NCI-H1694 (cell line): ENCODE results near the gene SEZ6L.
A peak's percentile ranks its signal among the peaks of the same experiment; 100 is the strongest.
"Not testable (repeated sequence)": the region's sequence is repeated elsewhere in the genome, so short reads cannot be mapped to it uniquely, and the experiment has no call there.

Source experiments
- DNase-seq: peaks from one replicate; lab custom pipeline; 2025; lab: John Stamatoyannopoulos, UW

The SEZ6L gene

GRCh38 chr22:26383968-26384556 is 214.8 kb downstream of the SEZ6L start:
- DNase-seq = no peak

DNA sequence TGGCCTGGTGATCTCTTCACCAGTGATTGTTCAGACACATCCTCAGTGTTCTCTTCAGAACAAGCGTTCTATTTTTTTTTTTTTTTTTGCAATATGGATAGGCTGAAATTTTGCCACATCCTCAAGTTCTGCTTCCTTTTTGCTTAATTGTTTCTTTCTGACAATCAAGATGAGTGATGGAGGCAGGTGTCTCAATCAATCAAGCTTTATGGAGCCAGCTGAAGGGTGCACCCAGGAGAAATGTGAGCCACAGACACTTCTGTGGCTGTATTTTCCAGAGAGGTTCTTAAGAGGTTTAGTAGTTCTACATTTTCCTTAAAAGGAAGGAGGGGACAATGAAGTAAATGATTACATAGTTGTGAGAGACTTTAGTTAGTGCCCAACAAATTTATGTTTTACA is 215.9 kb downstream of the SEZ6L start:
- no peak for DNase-seq

- DNase-seq = no peak
Measured at GRCh38 chr22:26389125-26389524, 219.9 kb downstream of the SEZ6L start.

DNA sequence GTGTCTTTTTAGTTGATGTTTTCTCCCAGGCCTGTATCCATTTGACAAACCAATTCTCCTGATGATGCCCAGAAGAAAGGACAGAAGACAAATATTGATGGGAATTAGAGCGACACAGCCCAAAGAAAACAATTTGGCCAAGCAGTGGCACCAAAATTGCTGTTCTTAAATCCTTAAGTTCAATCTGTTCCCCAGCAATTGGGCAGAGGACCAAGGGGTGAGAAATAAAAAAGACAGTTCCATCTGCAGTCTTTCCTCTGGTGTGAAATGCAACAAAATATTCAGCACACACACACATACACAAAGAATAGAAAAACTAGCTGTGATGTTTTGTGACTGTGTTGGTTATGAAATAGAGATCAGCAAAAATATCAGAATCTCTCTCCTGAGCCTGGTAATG is 221.8 kb downstream of the SEZ6L start:
- DNase-seq = no peak

- no peak for DNase-seq
Measured at GRCh38 chr22:26391623-26392022, 222.4 kb downstream of the SEZ6L start.

GRCh38 chr22:26393929-26394328 is 224.7 kb downstream of the SEZ6L start:
- no peak for DNase-seq

- DNase-seq = no peak
Measured at GRCh38 chr22:26394777-26395176, 225.5 kb downstream of the SEZ6L start.

DNA sequence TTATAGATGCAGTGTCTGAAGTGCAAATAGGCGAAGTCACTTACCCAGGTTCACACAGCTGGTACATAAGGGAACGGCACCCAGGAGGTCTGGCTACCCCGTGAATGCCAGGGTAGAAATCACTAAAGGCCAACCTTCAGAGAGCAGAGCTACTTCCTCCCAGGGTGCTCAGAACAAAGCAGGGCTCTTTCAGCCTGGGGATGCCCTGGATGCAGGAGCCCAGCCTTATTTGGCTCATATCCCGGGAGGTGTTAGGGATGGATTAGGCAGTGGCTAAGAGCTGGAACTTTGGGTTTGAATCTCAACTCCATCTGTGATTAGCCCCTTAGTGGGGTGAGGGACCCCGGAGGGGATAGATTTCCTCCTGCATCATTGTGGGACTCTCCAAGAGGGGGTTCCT is 226.7 kb downstream of the SEZ6L start:
- DNase-seq = no peak

DNA sequence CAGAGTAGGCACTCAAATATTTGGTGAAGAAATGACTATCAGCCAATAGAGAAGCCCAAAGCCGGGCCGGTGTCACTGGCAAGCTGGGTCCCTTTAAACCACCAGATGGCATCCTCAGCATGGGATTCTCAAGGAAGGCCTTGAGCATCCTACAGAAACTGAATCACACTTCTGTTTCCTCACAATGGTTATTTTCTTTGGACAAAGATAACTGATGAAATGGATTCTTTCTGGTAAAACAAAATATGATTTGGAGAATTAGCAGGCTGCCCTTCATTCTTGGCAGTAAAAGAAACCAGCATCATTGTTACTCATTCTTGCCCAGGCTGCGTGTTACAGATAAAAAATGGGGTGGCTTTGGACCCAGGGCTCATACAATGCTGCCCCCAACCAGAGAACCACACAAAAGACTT is 229.5 kb downstream of the SEZ6L start:
- DNase-seq = peak; percentile 49

DNA sequence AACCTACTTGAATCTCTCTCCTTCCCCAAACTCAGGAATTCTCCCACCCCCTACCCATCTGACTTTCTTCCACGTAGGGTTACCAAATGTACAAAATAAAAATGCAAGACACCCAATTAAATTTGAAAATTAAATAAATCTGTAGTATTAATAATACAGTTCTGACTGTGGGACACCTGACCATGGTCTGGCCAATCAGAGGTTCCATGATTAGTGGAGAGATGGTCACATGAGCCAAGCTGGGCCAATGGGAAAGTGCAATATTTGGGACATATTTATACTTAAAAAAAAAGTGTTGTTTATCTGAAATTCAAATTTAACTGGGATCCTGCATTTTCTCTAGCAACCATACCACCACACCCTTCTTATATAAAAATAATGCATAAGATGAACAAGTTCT is 230.0 kb downstream of the SEZ6L start:
- no peak for DNase-seq

- no peak for DNase-seq
Measured at GRCh38 chr22:26401726-26402125, 232.5 kb downstream of the SEZ6L start.

DNA sequence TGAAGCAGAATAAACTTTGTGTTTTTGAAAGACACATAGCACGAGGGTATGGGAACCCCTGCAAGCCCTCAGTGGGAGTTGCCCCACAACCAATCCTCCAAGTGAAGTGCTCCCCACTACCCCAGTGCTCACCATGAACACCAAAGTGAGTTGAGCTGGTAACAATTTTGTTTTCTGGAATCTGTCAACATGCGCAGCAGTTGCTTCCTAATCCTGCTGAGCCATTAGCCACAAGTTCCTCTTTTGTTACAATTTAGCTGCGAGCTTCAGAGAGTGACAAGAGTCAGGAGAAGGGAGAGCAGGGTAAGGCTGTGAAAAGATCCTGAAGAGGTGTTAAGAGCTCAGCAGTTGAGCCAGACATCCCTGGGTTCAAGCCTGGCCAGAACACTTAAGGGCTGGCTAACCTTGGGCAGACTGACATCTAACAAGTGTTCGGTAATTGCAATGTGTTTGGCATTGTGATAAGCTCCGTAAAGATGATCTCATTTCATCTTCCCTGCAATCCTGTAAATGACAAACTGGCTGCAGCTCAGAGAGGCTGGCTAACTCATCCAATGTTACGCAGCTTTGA is 235.7 kb downstream of the SEZ6L start:
- no peak for DNase-seq

GRCh38 chr22:26406118-26406517 is 236.9 kb downstream of the SEZ6L start:
- DNase-seq = no peak

DNA sequence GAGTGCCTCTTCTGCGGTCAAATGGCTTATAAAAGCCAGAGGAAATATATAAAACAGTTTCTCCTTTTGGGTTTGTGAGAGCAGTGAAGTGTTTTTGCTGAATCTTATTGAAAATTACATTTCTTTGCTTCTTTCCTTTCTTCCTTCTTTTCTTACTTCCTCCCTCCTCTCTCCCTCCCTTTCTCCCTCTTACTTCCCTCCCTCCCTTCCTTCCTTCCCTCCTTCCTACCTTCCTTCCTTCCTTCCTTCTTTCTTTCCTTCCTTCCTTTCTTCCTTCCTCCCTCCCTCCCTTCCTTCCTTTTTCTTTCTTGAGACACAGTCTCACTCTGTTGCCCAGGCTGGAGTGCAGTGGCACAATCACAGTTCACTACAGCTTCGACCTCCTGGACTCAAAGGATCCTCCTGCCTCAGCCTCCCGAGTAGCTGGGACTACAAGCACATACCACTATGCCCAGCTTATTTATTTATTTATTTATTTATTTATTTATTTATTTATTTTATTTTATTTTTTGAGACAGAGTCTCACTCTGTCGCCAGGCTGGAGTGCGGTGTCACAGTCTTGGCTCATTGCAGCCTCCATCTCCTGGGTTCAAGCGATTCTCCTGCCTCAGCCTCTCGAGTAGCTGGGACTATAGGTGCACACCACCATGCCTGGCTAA is 239.4 kb downstream of the SEZ6L start:
- DNase-seq = not testable (repeated sequence)

DNA sequence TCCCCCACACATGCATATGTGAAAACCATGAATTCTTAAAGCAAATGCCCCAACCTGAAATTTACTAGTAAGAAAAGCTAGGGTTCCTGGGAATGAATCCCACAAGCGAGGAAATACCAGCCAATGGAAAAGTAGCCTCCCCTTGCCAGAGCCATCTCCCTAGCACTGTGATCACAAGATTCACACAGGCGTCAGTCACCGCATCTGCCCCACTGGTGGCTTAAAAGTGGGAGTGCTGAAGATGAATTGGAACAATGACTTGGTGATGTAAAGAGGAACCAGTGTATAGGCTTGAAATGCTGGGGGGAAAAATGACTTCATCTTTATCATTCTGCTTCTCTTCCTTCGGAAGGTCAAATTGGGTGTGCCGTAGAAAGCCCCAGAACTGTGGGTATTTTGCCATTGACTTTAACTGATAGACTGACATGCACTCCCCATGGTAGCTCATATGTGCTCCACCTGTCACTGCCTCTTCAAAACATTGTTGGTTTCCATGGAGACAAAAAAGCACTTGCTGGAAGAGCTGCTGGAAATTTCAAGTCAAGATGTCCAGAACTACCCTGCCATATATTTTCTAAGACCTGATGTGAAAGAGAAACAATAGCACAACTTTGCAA is 240.6 kb downstream of the SEZ6L start:
- no peak for DNase-seq

DNA sequence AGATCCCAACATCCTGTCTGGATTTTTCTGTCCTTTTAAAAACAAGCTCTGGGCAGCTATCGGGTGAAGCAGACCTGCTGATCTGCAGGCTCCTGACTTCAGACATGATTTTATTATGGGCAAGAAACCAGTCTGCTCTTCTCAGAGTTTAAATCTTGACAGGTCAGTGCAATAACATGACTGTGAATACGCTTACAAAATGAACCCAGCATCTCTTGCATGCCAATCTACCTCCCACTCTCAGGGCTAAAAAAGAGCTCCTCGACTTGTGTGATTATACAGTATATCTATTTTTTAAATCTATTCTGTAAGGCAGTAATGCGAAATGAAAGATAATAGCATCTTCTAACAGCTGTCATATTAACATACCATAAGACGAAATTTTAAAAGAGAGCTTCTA is 241.1 kb downstream of the SEZ6L start:
- no peak for DNase-seq

DNA sequence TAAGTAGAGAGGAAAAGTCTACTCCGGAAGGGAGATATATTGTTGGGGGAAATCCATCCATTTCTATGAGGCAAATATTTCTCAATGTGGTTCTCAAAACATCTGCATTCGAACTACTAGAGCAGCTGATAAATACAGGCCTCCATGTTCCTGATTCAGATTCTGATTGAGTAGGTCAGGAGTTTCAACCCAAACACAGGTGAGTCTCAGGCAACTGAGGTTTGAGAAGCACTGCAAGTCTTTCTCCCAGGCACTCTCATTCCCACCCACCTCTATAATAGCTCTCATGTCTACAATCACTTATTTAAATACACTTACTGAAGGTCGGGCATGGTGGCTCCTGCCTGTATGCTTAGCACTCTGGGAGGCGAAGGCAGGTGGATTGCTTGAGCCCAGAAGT is 245.1 kb downstream of the SEZ6L start:
- DNase-seq = no peak

- DNase-seq = no peak
Measured at GRCh38 chr22:26416256-26416655, 247.0 kb downstream of the SEZ6L start.

- DNase-seq = no peak
Measured at GRCh38 chr22:26416670-26417276, 247.5 kb downstream of the SEZ6L start.

DNA sequence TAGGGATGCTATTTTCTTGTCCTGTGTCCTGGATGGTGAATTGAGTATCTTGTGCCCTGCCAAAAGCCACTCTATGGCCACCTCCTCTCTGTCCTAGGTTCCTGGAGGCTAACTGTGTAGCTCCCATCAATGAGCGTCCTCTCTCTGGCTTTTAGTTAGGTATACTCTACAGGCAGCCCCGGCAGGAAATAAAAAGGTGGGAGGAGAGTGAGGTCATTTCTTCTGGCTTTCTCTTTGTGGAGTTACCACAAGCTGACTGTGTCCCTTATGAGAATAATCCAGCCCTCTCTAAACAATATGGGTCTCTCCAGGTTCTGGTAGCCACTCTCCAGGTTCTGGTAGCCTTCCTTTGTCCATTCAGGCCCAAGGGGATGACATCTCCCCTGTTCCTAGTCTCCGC is 248.1 kb downstream of the SEZ6L start:
- no peak for DNase-seq

GRCh38 chr22:26418620-26419019 is 249.4 kb downstream of the SEZ6L start:
- no peak for DNase-seq

- DNase-seq = no peak
Measured at GRCh38 chr22:26426924-26427323, 257.7 kb downstream of the SEZ6L start.
